NK-92 treated with Interleukin-12 subunit alpha and Interleukin-12 subunit beta, amount 100 ng/mL, for 24 hours (cell line): ENCODE data around the gene RNF26.

ENCODE experiments used
- DNase-seq: peaks from one replicate; lab custom pipeline; 2025; lab: John Stamatoyannopoulos, UW

Gene RNF26

DNA sequence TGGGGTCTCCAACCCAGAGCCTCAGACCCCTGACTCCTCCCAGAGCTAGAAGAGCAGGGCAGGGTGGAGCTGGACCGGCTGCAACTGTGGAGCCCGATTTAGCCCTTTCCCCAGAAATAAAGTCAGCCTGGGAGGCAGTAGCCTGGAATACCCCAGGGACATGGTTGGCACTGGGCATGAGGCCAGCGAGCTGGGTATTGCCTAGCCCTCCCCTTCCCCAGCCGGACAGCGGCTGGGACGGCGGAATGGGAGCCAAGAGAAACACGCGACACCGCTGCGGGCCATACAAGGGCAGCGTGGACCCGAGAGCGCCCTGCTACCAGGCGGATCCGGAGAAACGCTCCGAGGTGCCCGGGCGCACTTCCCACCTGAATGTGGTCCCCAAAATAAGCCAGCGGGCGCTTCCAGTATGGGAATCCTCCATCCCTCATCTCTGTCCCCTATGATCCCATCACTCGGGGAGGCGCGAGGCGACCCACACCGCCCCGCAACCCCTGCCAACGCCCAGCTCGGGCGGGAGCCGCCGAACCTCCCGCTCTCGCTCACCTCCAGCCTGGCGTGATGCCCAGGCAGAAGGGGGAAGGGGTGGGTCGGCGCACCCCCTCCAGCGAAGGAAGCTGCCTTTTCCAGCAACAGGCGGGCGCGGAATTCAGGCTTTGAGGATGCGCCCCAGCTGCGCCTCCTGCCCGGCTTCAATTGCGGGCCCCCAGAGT is 18.2 kb upstream of the RNF26 start:
- no peak for DNase-seq

DNA sequence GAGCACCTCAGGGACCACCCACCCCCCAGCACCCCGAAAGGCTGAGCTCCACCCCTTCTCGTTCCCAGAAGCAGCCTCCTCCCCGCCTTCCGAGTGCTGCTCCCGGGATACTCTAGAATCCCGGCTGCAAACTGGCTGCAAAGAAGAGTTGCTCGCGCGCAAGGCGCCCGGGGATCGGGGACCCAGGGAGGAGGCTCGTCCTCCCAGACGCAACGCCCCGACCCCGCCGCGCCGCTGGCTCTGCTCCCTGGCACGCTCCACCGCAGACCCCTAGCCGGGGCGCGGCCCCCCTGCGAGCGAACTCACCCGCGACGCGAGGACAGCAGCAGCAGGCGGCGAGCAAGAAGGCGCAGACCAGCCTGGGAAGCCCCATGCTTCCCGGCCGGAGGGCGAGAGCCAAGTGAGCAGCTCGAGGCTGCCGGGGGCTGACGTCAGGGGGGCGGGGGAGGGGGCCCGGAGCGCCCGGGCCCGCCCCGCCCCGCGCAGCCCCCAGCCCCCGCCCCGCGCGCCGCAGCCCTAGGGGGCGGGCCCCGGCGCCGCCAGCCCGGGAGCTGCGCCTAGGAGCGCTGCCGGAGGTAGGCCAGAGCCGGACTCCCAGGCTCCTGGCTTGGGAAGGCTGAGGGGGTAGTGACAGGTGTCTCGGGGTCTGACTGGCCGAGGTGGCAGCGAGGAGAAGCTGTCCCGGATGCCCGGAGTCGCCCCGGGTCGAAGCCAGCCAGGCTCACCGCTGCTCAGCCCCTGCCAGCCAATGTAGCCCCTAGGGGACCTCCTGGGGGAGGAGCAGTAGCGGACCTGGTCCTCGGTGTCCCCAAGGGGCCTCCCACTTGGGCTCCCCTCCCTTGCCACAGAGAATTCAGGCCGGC is 17.4 kb upstream of the RNF26 start, which contains the start of gene MCAM:
Gene MCAM (minus strand): TSS at position 402 of the 863 bp plus-strand sequence. CDS start 29 bp downstream, at position 373.
- DNase-seq, result no peak

DNA sequence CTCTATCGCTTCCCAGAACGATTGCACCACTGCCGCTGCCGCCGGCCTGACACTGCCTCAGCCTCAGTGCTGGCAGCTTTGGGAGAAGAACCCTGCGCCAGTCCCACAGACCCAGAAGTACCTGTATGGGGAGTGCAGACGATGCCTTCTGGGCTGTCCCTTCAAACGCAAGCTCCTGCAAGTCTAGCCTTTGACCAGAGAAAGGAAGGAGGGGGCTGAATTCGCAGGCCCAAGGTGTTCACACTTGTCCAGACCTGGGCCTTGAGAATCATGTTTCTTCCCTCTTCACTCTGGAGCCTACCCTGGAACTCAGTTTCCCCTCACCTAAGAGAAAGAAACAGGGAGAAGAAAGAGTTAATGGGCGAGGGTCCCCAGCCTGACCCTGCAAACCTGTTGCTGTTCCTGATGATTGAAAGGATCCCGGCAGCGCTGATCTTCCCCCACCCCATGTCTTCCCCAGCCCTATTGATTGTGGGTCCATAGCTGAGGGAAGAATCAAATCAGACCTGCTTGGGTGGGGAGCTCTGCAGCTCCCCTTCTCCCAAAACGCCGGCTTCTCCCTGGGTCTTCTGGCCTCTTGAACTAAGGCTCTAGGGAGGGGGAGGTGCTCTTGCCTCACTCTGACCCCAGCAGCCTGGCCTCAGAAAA is 16.6 kb upstream of the RNF26 start:
- no peak for DNase-seq

DNA sequence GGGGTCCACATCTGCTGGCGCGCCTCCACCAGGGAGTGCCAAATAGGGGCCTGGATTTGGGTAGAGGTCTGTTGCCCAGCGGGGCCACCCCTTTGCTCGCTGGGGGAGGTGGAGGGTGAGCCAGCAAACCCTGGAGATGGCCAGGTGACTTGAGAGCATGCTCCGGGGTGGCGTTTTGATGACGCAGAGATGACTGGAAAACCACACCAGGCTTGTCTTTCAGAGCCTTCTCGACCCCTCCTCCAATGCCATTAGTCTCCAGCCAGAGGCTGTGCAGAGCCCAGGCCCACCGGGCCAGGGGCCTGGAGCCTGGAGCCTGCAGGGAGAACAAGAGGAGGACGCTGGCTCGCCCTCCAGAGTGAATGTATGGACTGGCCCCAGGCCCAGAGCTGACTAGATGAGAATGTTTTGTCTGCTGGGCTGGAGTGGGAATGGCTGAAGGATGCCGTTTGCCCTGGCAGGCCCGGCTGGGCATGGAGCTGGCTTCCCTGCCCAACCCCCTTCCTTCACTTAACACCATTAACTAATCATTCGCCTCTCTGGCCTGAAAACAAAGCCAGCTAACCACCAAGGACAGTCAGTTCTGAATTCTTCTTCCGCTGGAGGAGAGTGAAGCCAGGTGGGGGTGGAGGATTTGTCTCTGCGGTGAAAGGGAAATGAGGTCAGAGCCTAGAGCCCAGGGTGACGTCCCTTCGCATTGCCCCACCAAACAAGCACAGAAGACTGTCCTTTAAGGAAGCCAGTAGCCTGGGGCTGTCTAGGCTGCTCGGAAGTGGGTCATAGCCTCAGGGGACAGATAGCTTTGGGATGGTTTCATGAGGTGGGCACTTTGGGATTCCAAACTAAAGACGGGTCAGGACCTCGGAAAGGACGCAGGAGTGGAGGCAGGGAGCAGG is 15.8 kb upstream of the RNF26 start:
- no peak for DNase-seq

DNA sequence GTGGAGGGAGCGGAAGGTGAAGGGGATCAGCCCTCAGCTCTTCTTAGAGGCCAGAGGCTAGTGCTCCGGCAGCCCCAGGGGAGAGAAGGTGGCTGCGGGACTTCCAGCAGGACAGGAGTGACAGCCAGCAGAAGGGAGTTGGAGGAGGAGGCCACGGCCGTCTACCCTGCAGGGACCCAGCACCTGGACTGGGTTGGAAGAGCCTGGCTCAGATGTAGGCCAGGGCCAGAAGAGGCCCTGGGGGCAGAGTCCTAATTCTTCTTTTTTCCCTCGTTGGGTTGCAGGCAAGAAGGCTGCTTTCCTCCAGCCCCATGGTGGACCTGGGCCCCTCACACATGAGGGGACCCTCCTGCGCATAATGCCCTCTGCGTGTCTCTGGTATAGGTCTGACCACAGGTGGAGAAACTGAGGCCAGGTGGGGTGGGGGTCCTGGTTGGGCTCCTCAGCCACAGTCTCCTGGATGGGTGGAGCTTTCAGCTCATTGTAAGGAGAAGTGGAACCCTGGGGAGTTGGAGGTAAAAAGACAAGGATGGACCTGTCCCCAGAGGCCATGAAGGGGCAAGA is 15.1 kb upstream of the RNF26 start:
- DNase-seq, result no peak

DNA sequence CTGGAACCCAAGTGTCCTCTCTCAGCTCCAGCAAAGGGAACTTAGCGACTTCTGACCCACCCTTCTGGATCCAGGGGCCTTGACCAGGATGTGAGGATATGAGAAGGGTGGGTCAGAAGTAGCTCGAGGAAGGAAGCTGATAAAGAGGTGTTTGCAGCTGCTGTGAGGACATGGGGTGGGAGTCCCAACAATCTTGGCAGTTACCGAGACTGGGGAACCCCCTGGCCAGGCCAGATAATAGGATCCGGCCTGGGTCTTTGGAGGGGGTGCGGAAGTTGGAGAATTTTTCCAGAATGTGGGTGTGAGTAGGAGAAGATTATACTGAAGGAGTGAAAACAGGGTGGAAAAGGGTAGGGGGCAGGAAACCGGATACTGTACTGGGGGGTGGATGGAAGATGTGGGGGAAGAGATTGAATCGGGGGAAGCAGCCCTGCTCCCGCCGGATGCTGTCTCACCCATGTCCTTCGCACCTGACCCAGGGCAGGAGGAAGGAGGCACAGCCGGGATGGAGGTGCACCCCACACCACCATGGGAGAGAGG is 14.6 kb upstream of the RNF26 start:
- no peak for DNase-seq

DNA sequence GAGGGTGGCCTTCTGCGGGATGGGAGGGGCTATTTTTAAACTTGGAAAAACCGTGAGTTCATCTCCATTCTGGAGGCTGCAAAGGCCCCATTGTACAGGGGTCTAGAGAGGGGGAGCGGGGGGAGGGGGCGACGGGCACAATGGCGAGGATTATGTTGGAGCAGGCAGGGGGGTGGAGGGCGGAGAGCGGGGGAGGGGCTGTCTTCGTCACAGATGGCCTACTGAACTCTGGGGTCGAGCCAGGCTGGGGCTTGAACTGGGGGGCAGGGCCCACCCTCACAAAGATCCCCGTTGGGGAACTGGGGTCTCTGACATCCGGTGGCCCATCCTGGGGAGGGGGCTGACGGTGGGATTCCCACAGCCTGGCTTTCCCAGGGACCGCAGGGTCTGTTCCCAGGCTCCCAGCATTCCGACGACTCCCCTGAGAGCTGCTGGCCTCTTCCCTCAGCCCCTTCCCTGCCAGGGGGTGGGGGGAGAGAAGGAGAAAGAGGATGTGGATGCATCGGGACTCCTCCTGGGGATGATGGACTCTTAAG is 14.0 kb upstream of the RNF26 start:
- no peak for DNase-seq

DNA sequence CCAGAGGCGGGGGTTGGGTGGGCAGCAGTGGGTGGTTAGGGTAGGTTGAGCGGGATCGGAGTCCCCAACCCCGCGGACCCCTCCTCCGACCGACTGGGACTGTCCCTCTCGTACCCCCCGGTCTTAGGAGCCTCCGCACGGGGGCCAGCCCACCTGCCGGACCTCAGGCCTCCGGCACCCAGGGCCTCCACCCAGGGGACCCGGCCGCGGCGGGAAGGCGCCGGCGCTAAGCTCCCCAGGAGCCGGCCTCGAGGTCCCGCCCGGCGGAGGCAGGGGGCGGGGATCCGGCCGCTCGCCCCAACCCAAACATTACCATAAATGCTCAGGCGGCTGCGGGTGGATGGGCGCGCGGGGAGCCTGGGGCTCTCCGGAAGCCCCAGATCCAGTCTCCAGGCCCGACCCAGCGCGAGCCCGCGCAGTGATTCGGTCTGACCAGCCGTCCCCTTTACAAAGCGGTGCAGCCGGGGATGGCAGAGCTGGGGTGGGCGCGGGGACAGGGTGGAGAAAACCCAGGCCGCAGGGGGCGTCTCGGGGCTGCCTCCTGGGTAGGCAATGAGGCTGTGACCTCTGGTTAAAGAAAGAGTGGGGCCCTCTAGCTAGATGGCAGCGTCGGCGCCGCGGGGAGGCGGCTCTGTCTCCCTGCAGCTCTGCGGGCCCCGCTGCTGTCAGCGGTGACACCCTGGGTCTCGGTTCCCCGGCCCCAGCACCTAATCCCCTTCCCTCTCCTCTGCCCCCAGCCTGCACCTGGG is 13.4 kb upstream of the RNF26 start:
- no peak for DNase-seq

DNA sequence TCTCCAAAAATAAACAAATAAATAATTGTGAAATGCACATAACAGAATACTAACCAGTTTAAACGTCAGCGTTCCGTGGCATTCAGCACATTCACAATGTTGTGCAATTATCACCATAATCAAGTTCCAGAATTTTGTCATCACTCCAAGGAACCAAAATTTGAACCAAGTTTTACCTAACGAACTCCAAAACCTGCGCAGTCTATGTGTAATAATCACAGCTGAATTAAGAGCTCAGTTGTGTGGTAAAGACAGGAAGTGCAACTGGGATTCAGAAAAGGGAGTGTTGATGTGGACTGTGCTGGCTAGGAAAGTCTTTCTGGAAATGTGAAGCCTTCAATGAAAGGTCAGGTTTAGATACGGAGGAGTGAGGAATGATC is 12.0 kb upstream of the RNF26 start:
- DNase-seq, result no peak

DNA sequence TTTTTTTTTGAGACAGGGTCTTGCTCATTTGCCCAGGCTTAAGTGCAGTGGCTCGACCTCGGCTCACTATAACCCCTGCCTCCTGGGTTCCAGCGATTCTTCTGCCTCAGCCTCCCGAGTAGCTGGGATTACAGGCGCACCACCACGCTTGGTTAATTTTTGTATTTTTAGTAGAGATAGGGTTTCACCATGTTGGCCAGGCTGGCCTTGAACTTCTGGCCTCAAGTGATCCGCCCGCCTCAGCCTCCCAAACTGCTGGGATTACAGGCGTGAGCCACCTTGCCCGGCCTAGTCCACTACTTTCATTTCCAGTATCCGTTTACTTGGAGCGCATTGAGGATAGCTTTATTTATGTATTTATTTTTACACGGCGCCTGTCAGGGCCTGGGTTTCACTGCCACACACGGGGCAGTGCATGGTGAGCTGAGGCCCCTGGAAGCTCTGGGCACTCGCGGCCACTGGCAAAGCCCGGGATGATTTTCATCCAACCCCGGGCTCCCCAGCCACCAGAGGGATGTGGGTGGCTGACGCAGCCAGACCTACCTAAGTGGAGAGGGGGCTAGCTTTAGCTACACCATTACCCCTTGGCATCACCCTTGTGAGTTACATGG is 11.3 kb upstream of the RNF26 start:
- DNase-seq, result no peak

DNA sequence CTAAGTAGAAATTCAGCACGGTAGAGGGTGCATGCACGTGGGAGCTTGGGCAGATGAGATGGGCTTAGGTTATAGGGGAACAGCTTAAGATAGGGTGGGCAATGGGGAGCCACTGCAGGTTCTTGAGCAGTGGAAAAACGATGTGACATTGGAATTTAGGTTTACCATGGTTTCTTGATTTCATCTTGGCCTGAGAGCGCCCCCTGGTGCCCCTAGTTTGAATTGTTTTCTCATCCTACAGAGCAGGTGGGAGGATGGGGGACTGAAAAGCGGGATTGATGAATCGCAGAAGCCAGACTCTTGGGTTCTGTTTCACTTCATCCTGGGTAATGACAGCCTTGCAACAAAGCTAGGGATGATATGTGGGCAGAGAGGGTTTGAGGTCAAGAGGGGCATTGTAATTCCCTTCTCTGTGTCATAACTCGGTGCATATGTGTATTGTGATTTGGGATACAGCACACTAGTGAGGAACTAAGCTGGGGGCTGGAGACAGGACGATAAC is 10.7 kb upstream of the RNF26 start:
- peak; percentile 45 for DNase-seq

DNA sequence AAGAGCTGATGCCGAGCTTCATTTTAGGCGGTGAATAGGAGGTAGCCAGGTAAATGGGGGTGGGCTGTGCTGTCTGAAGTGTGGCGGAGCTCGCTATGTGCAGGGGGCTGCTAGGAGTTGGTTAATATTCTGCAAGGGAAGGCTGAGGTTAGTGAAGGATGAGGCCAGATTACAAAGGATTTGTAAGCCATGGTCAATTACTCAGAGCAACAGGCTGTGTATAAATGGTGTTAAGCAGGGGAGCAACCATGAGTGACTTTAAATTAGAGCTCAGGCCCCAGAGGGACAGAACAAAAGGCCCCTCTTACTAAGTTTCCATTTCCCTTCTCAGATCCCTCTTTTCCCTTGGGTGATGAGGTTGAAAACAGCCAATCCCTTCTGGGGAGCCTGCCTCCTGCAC is 10.1 kb upstream of the RNF26 start:
- no peak for DNase-seq

DNA sequence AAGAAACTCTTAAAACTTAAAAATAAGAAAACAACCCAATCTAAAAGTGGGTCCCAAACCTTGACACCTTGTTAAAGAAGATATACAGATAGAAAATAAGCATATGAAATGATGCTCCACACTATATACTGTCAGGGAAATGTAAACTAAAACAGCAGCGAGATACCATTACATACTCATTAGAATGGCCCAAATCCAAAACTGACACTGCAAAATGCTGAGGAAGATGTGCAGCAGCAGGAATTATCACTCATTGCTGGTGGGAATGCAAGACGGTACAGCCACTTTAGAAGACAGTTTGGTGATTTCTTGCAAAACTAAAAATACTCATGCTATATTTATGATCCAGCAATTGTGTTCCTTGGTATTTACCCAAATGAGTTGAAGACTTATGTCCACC is 5.0 kb upstream of the RNF26 start:
- no peak for DNase-seq

DNA sequence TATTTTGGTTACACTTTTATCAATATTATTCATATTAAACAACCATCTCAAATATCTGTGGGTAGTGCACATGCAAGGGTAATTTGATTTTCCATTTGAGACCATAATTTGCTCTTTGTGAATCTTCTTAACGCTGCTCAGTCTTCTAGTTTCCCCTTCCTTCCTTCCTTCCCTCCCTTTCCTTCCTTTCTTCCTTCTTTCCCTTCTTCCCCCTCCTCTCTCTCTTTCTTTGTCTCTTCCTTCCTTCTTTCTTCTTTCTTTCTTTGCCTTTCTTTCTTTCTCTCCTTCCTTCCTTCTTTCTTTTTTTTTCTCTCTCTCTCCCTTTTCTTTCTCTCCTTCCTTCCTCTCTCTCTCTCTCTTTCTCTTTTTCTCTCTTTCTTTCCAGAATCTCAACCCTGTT is 4.1 kb upstream of the RNF26 start:
- no peak for DNase-seq

DNA sequence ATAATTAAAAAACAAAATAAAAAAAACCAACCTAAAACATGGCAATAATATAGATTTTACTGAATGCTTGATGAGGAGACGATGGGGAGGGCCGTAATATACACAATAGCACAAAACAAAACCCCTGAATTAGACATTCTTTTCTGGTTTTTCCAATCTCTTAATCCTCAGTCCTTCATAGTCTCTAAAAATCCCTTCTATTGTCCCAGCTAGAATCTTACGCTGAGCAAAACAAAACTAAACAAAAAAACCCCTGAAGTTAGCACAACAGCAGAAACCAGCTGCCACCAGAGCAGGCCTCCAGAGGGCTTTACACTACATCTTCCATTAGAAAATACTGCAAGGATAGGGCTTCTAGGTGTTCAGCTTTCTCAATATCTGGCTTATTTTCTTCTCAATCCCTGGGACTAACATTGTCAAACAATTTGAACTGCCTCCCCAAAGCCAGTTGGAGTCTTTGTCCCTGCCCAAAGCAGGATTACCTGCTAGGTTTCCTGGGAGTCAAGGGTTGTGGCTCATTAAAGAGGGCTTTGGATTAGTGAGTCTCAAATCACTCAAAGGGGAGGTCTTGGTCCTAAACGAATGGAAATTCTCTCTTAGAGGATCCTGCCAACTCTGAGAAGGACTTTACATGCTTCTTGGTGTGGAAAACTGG is 2.1 kb upstream of the RNF26 start:
- DNase-seq, result no peak

DNA sequence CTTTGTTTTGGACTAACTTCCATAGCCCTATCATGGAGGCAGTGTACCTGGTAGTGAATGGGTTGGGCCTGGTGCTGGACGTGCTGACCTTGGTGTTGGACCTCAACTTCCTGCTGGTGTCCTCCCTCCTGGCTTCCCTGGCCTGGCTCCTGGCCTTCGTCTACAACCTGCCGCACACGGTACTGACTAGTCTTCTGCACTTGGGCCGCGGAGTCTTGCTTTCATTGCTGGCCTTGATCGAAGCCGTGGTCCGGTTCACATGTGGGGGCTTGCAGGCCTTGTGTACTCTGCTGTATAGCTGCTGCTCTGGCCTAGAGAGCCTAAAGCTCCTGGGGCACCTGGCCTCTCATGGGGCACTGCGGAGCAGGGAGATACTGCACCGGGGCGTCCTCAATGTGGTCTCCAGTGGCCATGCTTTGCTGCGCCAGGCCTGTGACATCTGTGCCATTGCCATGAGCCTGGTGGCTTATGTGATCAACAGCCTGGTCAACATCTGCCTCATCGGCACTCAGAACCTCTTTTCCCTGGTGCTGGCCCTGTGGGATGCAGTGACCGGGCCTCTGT is 846 bp downstream of the RNF26 start:
- DNase-seq, result no peak

DNA sequence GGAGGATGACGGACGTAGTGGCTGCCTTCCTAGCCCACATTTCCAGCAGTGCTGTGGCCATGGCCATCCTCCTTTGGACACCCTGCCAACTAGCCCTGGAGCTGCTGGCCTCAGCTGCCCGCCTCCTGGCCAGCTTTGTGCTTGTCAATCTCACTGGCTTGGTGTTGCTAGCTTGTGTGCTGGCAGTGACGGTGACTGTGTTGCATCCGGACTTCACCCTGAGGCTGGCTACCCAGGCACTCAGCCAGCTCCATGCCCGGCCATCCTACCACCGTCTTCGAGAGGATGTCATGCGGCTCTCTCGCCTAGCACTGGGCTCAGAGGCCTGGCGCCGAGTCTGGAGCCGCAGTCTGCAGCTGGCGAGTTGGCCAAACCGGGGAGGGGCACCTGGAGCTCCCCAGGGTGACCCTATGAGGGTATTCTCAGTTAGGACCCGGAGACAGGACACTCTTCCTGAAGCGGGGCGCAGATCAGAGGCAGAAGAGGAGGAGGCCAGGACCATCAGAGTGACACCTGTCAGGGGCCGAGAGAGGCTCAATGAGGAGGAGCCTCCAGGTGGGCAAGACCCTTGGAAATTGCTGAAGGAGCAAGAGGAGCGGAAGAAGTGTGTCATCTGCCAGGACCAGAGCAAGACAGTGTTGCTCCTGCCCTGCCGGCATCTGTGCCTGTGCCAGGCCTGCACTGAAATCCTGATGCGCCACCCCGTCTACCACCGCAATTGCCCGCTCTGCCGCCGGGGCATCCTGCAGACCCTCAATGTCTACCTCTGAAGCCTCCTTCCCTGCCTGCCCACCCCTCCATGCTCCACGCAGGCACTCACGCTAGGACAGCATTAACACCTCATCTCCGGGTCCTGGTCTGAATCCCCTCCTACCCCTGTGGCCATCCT is 1.6 kb downstream of the RNF26 start:
- DNase-seq, result no peak
